ENCODE measurements around the gene DPP6.

DNA sequence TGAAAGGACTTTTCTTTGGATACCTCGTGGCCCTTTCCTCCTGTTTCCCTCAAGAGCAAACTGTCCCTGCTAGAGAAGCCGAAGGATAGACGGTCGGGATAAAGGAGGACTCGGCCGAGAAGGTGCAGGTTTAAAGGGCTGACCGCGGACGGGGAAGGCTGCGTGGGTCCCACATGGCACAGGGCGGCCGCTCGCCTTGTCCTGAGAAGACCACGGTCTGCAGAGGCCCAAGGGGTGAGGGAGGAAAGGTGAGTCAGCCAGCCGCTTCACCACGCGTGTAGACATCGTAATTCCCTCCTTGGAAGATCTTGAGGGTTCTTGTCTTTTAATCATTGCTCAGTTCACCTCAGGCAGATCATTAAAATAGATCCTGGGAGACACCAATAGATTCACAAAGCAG is 253.8 kb downstream of the DPP6 start:
- TF ChIP-seq POLR2A (IDR thresholded peaks at IDR 0.05; ENCODE audit: low read length) (no peak), GATA1 (IDR thresholded peaks at IDR 0.05; ENCODE audit: low read depth, low read length) (no peak)
